Neuronal stem cell (in vitro differentiated cells): ENCODE results near the gene TGIF2.
A peak's percentile ranks its signal among the peaks of the same experiment; 100 is the strongest.

Experiments
- DNase-seq: peaks from one replicate; pipeline ENCODE4 v3.0.0-alpha.2; 2013; ENCODE audit warnings: low spot score
- H2AFZ ChIP-seq: one replicate; pipeline ENCODE4 v1.6.1; 2013; ENCODE audit warnings: mild to moderate bottlenecking, low read length, inconsistent platforms
- H2AK5ac ChIP-seq: 2 replicates; pipeline ENCODE4 v1.6.1; 2013; ENCODE audit warnings: low read depth, mild to moderate bottlenecking, inconsistent platforms, low read length, moderate library complexity, mixed read lengths
- H2BK120ac ChIP-seq: 2 replicates; pipeline ENCODE4 v1.6.1; 2013; ENCODE audit warnings: low read depth, mild to moderate bottlenecking, inconsistent platforms, low read length, moderate library complexity, mixed read lengths
- H2BK12ac ChIP-seq: one replicate; pipeline ENCODE4 v1.6.1; 2013; ENCODE audit warnings: low read length, inconsistent platforms
- H2BK15ac ChIP-seq: 2 replicates; pipeline ENCODE4 v1.6.1; 2013; ENCODE audit warnings: mild to moderate bottlenecking, low read length, inconsistent platforms, mixed read lengths
- H2BK5ac ChIP-seq: one replicate; pipeline ENCODE4 v1.6.1; 2013; ENCODE audit warnings: inconsistent platforms, mild to moderate bottlenecking, low read length, moderate library complexity
- H3K14ac ChIP-seq: one replicate; pipeline ENCODE4 v1.6.1; 2013; ENCODE audit warnings: low read length, inconsistent platforms
- H3K18ac ChIP-seq: 2 replicates; pipeline ENCODE4 v1.6.1; 2013; ENCODE audit warnings: low read length, inconsistent platforms
- H3K23ac ChIP-seq: 2 replicates; pipeline ENCODE4 v1.6.1; 2013; ENCODE audit warnings: low read depth, mild to moderate bottlenecking, mixed read lengths, low read length, inconsistent platforms; ENCODE audit not compliant: poor library complexity
- H3K27ac ChIP-seq: replicated peaks from 3 replicates; pipeline ENCODE4 v1.5.1; 2013; ENCODE audit warnings: low read length, inconsistent platforms
- H3K27me3 ChIP-seq, 3 experiments: 2 replicates each; pipeline ENCODE4 v1.6.1; 2013; ENCODE audit warnings: low read length in 3 of 3, mild to moderate bottlenecking in 2 of 3, inconsistent platforms in 1 of 3, low read depth in 1 of 3, mixed read lengths in 1 of 3, moderate library complexity in 1 of 3; ENCODE audit not compliant: control insufficient read depth in 3 of 3, insufficient read depth in 3 of 3
- H3K36me3 ChIP-seq, 2 donors: replicated peaks in 1 of 2; 2 replicates each; pipeline ENCODE4 v1.6.1; 2013; ENCODE audit warnings: low read length in 2 of 2; ENCODE audit not compliant: control insufficient read depth in 2 of 2, insufficient read depth in 2 of 2
- H3K4ac ChIP-seq: 2 replicates; pipeline ENCODE4 v1.6.1; 2013; ENCODE audit warnings: inconsistent platforms, mild to moderate bottlenecking, low read length, moderate library complexity
- H3K4me1 ChIP-seq, 2 donors: 1 replicate in 1 of 2; 2 replicates in 1 of 2; pipeline ENCODE4 v1.6.1; 2013; ENCODE audit warnings: low read length in 2 of 2, low read depth in 1 of 2; ENCODE audit not compliant: control insufficient read depth in 2 of 2, insufficient read depth in 1 of 2
- H3K4me2 ChIP-seq: one replicate; pipeline ENCODE4 v1.6.1; 2013; ENCODE audit warnings: mild to moderate bottlenecking, low read length, inconsistent platforms; ENCODE audit not compliant: insufficient read depth, poor library complexity, severe bottlenecking
- H3K4me3 ChIP-seq, 2 donors: 2 replicates each; pipeline ENCODE4 v1.5.1; 2013; ENCODE audit warnings: low read length in 2 of 2, mild to moderate bottlenecking in 2 of 2, inconsistent platforms in 1 of 2, moderate library complexity in 1 of 2
- H3K79me1 ChIP-seq: one replicate; pipeline ENCODE4 v1.6.1; 2013; ENCODE audit warnings: low read depth, mild to moderate bottlenecking, inconsistent platforms, low read length, moderate library complexity
- H3K9ac ChIP-seq: one replicate; pipeline ENCODE4 v1.6.1; 2013; ENCODE audit warnings: mild to moderate bottlenecking, low read depth, low read length, inconsistent platforms; ENCODE audit not compliant: poor library complexity
- H3K9me3 ChIP-seq, 2 donors: replicated peaks in 1 of 2; 2 replicates each; pipeline versions ENCODE3 to v1.6.1; 2013; ENCODE audit warnings: low read length in 2 of 2, mild to moderate bottlenecking in 2 of 2, inconsistent platforms in 1 of 2, low read depth in 1 of 2, mixed read lengths in 1 of 2, moderate library complexity in 1 of 2; ENCODE audit not compliant: control insufficient read depth in 2 of 2, insufficient read depth in 1 of 2
- H4K8ac ChIP-seq: one replicate; pipeline ENCODE4 v1.6.1; 2013; ENCODE audit warnings: low read depth, mild to moderate bottlenecking, inconsistent platforms, low read length, moderate library complexity
- H4K91ac ChIP-seq: one replicate; pipeline ENCODE4 v1.6.1; 2013; ENCODE audit warnings: low read length, low read depth, mild to moderate bottlenecking, inconsistent platforms; ENCODE audit not compliant: poor library complexity
- WGBS, 2 donors: extraction: QIAGEN DNeasy Blood & Tissue Kit; methylation state at CpG; one replicate each; pipeline ENCODE4 v1.1.7; 2013; ENCODE audit warnings: missing lambda C conversion rate in 2 of 2, mixed read lengths in 1 of 2; ENCODE audit not compliant: insufficient read length in 2 of 2, insufficient replicate concordance in 1 of 2; ENCODE audit errors: extremely low coverage in 2 of 2; 5-methylcytosine and 5-hydroxymethylcytosine counted together

Gene TGIF2

GRCh38 chr20:36624944-36625324 lies 51.5 kb downstream of the TGIF2 start:
- Histone ChIP-seq H2BK12ac (no peak overlapping the region), H3K79me1 (no peaks in the 10 kb centered on the region), H2BK5ac (no peak overlapping the region), H4K8ac (no peak overlapping the region), H3K4ac (no peak overlapping the region), H3K27ac (no peak overlapping the region), H3K9me3 (no peaks in the 10 kb centered on the region), H3K4me2 (no peak overlapping the region), H2AFZ (peak overlapping the region; percentile 79), H3K4me1 (peaks cover 0 to 8% of the 10 kb centered on the region in 2 donors), H3K36me3 (no peaks in the 10 kb centered on the region), H3K4me3 (no peak overlapping the region), H2AK5ac (no peak overlapping the region), H3K27me3 (no peaks in the 10 kb centered on the region), H4K91ac (no peak overlapping the region), H3K18ac (no peak overlapping the region), H3K9ac (no peak overlapping the region), H2BK120ac (no peak overlapping the region), H3K14ac (no peak overlapping the region), H2BK15ac (no peak overlapping the region), H3K23ac (no peak overlapping the region)
- no CpG with 5 or more reads among the region's 2 CpGs for WGBS, 2 donors
- DNase-seq, result no peak

GRCh38 chr20:36628076-36628475 lies 54.7 kb downstream of the TGIF2 start:
- Histone ChIP-seq H3K4me1 (peaks cover 0 to 11% of the 10 kb centered on the region in 2 donors), H2AK5ac (no peak overlapping the region), H4K8ac (no peak overlapping the region), H3K4ac (no peak overlapping the region), H2BK15ac (no peak overlapping the region), H3K4me2 (no peak overlapping the region), H3K4me3 (no peak overlapping the region), H4K91ac (no peak overlapping the region), H3K79me1 (peaks cover 3% of the 10 kb centered on the region), H3K9me3 (no peaks in the 10 kb centered on the region), H2BK12ac (no peak overlapping the region), H2AFZ (no peak overlapping the region), H3K9ac (no peak overlapping the region), H3K36me3 (no peaks in the 10 kb centered on the region), H2BK5ac (no peak overlapping the region), H3K23ac (no peak overlapping the region), H3K27ac (no peak overlapping the region), H3K18ac (no peak overlapping the region), H2BK120ac (no peak overlapping the region), H3K27me3 (no peaks in the 10 kb centered on the region), H3K14ac (no peak overlapping the region)
- no peak for DNase-seq
- WGBS, 2 donors, result no CpG with 5 or more reads among the region's 7 CpGs

GRCh38 chr20:36629719-36630681 lies 56.6 kb downstream of the TGIF2 start:
- H3K4ac ChIP-seq, result no peak overlapping the region
- H3K18ac ChIP-seq, result no peak overlapping the region
- no peak overlapping the region for H4K8ac ChIP-seq
- no peak overlapping the region for H3K27ac ChIP-seq
- no peak overlapping the region for H2AK5ac ChIP-seq
- H2BK5ac ChIP-seq, result no peak overlapping the region
- H3K79me1 ChIP-seq, result peaks cover 3% of the 10 kb centered on the region
- peaks cover 0 to 5% (median 0%) of the 10 kb centered on the region in 3 experiments for H3K27me3 ChIP-seq
- peak overlapping the region; percentile 58 for H2BK15ac ChIP-seq
- no peaks in the 10 kb centered on the region for H3K36me3 ChIP-seq
- H2AFZ ChIP-seq, result peak overlapping the region; percentile 92
- H3K9ac ChIP-seq, result no peak overlapping the region
- H2BK120ac ChIP-seq, result no peak overlapping the region
- DNase-seq, result no peak
- no peak overlapping the region for H3K14ac ChIP-seq
- H4K91ac ChIP-seq, result no peak overlapping the region
- H3K23ac ChIP-seq, result peak overlapping the region; percentile 83
- peaks cover 0 to 6% of the 10 kb centered on the region in 2 donors for H3K4me1 ChIP-seq
- H3K4me3 ChIP-seq, result no peak overlapping the region
- WGBS, 2 donors, result no CpG with 5 or more reads among the region's 15 CpGs
- H2BK12ac ChIP-seq, result no peak overlapping the region
- H3K9me3 ChIP-seq, result no peaks in the 10 kb centered on the region
- H3K4me2 ChIP-seq, result no peak overlapping the region

DNA sequence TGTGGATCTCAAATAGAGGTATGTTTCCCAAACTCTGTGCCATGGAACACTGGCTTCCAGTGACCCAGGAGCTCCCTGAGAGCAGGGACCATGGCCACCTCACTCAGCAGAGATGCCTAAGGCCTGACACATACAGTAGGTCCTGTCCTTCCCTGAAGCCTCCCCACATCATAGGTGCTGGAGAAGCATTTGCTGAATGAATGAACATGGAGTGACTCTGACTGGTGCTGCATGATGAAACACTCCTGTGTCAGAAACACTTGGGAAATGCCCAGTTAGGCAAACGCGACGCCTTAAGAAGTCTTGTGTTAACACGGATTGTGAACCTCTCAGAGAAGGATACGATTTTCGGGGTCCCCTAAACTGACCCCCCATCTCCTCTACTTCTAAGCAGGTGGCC lies 58.2 kb downstream of the TGIF2 start:
- no peak overlapping the region for H3K4me3 ChIP-seq
- no peak overlapping the region for H3K4ac ChIP-seq
- no peak overlapping the region for H2BK120ac ChIP-seq
- no peak overlapping the region for H2BK15ac ChIP-seq
- no peaks in the 10 kb centered on the region for H3K36me3 ChIP-seq
- H3K4me1 ChIP-seq, result peaks cover 0 to 6% of the 10 kb centered on the region in 2 donors
- no peaks in the 10 kb centered on the region for H3K9me3 ChIP-seq
- H3K14ac ChIP-seq, result no peak overlapping the region
- H4K91ac ChIP-seq, result no peak overlapping the region
- H3K79me1 ChIP-seq, result peaks cover 3% of the 10 kb centered on the region
- no peak overlapping the region for H3K23ac ChIP-seq
- H2BK5ac ChIP-seq, result no peak overlapping the region
- no peak overlapping the region for H3K27ac ChIP-seq
- no peak for DNase-seq
- no peak overlapping the region for H2AFZ ChIP-seq
- H3K9ac ChIP-seq, result no peak overlapping the region
- no CpG with 5 or more reads among the region's 6 CpGs for WGBS, 2 donors
- H3K18ac ChIP-seq, result peak overlapping the region; percentile 2
- no peak overlapping the region for H3K4me2 ChIP-seq
- no peak overlapping the region for H4K8ac ChIP-seq
- peaks cover 0 to 5% (median 0%) of the 10 kb centered on the region in 3 experiments for H3K27me3 ChIP-seq
- no peak overlapping the region for H2BK12ac ChIP-seq
- no peak overlapping the region for H2AK5ac ChIP-seq
